ENCODE data around the gene TEX2.
"Not testable (repeated sequence)": the region's sequence is repeated elsewhere in the genome, so short reads cannot be mapped to it uniquely, and the experiment has no call there.

TEX2 gene

DNA sequence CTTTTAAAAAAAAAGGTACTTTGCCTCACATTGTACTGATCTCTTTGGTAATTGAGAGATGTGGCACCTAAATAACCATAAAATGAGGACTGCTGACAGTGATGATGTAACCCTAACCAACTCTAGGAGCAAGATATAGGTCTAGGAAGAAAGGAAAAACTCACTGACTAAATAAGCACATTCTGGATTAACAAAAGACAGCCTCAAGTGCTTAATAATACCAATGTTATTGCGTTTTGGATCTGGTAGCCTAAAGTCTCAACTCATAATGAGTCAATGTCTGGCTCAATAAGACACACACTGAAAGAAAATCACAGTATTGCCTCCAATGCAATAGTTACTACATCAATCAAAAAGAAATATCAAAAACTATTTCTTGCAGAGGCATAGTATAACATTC is 136.1 kb downstream of the TEX2 start:
- no peak for FAIRE-seq
- DNase-seq (ENCODE audit: insufficient read length, low spot score) = no peak

DNA sequence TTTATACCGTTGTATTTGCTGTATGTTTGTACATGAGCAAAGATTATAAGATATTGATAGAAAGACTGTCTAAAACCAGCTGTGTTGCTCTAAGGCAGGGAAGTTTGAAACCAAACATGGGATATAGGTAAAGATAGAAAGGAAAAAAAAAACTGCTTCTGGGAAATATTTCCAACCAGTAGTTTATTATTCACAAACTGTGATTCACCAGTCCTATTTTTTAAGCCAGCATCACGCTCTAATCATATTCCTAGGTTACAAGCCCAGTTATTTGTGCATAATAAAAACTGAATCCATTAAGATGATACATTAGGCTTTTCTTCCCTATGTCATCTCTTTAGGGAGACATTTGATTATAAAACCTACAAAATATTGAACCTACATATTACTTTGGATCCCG is 137.1 kb downstream of the TEX2 start:
- FAIRE-seq (no peak), DNase-seq (ENCODE audit: insufficient read length, low spot score) (no peak)

DNA sequence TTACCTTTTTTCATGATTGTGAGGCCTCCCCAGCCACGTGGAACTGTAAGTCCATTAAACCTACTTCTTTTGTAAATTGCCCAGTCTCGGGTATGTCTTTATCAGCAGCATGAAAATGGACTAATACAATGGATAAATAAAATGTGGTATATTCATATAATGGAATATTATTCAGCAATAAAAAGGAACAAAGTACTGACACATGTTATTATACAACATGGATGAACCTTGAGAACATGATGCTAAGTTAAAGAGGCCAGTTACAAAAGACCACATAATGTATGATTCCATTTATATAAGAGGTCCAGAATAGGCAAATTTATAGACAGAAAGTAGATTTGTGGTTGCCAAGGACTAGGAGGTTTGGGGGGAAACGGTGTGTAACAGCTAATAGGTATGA is 138.5 kb downstream of the TEX2 start:
- FAIRE-seq = no peak

DNA sequence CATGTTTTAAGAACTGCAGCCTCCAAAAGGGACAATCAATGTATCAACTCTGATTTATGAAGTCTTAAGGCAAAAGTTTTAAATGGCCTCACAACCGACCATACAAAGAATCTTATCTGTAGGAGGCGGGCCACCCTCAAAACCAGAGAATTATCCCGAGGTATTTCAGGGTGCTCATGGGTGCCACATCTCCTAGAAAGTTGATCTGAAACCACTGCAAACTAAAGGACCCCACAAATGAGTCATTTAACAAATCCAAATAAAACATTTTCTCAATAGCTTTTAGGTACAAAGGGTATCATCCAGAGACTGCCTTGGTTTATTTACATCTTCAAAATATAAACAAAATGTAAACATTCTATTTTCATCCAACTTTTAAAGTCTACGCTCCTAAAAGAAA is 139.9 kb downstream of the TEX2 start:
- DNase-seq (ENCODE audit: insufficient read length, low spot score) (no peak), FAIRE-seq (no peak)

More for the DNA sequence above, 138.5 kb downstream of the TEX2 start:
- no peak for DNase-seq (ENCODE audit: insufficient read length, low spot score)

DNA sequence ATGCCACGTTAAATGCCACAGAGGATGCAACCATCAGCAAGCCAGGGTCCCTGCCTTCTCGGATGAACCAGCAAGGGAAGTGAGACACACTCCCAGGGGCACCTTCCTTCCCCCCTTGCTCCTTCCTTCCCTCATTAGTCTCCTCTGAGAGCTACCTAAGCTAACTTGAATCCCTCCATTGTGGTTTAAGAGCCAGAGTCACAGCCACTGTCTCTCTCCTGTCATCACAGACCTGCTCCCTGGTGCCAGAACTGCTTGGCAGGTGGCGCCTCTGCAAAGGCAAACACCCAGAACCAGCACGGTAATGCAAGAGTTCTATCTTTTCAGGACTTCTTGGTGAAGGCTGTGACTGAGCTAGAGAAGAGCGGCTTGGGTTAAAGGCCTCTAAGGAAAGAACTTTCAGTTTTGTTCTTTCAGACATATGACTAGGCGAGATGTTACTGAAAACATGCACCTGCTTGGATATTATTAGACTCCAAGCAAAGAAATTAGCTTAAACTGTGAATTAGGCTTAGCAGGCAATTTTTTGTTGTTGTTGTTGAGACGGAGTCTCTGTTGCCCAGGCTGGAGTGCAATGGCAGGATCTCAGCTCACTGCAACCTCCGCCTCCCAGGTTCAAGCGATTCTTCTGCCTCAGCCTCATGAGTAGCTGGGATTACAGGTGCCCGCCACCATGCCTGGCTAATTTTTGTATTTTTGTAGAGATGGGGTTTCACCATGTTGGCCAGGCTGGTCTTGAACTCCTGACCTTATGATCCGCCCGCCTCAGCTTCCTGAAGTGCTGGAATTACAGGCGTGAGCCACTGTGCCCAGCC is 141.9 kb downstream of the TEX2 start:
- FAIRE-seq; DNase-seq (ENCODE audit: insufficient read length, low spot score): not testable (repeated sequence)

DNA sequence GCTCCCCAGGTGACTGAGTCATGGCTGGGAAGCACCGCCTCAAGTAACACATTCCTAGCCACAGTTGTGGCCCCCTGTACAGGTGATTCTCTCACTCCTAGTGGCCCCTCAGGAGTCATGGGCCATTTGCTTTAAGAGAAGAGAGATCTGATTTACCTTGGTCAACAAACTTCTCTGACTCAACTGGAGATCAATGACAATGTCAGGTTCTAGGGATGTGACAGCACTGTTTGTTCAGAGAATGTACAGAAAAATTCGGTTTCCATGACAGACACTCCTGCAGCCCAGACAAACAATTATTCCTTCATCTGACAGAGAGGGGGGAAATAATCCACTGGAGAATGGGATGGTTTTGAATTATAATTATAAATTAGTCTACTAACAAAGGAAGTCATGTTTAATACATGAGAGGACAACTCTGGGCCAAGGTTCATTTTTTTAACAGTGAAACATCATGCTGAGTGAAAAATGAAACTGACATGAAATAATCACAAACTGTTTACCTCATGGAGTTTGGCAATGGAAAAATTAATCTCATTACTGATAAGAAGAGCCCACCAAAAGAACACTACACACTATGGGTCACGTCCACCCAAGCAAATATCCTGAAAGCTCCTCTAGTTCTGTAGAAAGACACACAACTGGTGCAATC is 142.8 kb downstream of the TEX2 start:
- FAIRE-seq (no peak), DNase-seq (ENCODE audit: insufficient read length, low spot score) (no peak)

DNA sequence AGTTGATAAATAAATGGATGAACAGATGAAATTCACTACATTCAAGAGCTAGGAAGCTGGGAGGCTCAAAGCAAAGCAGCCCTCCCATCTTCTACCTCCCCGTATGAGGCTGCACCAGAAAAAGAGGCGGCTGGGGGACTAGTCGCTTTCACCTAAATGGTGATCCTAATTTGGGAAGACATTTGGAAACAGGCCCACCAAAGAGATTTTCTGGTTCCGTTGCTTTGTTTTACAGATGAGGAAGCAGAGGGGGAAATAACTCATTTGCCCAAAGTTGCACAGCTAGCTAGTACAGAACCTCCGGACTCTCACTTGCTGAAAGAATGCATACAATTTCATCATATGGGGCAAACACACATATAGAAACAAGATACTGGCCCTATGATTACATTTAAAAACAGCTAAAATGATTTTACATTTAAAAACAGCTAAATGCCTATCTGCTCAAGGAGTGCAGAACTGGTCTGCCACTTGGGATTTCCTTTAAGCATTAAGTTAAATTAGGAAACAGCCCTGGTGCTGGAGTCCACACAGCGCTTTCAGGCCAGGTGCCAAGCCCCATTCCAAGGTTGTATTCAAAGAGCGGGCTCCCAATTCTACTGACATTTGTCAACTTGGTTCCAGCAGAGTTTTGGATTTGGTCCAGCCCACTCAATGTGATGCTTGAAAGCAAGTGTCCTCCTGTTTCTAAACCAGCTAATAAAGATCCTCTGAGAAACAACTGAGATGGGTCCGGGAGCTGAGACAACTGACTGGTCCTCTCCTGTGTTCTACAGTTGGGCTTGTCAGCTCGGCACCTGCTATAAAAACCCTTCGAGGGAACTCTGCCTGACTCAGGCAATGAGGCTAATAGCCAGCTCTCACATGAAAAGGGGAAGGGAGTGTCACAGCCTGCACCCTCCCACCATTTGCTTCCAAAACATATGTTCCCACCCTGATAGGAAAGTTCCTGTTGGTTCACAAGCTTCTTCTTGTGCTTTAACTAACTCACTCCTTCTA is 144.8 kb downstream of the TEX2 start:
- DNase-seq (ENCODE audit: insufficient read length, low spot score) = no peak
- FAIRE-seq = no peak

DNA sequence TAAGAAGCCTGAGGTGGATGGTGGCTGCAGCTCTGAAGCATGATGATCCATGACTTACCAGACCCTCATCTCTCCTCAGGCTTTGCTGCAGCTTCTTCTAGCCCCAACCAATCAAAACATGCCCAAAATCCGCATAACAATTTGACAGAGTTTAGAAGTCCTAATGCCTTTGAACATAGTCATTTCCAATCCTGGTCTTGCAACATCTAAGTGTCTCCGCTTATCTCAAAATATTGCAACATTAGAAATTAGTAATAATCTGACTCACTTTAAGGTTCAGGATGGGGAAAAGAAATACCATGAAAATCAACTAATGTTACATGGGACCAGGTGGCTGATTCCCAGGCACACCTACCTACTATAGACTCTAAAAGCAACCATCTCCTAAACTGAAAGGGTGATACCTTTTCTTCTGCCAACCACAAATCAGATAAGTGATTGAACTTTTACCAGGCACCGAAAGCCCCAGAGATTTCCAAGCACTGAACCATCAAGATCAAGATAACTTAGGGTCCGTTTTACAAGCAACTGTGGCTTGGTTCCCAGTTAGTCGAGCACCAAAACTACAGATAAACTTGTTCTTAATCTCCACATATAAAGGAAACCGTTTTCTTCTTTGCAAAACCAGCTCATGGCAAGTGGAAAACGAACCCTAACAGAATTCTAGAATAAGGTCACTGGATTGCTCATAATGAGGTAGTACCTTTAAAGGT is 147.1 kb downstream of the TEX2 start:
- FAIRE-seq (no peak), DNase-seq (ENCODE audit: insufficient read length, low spot score) (peak; percentile 37)

DNA sequence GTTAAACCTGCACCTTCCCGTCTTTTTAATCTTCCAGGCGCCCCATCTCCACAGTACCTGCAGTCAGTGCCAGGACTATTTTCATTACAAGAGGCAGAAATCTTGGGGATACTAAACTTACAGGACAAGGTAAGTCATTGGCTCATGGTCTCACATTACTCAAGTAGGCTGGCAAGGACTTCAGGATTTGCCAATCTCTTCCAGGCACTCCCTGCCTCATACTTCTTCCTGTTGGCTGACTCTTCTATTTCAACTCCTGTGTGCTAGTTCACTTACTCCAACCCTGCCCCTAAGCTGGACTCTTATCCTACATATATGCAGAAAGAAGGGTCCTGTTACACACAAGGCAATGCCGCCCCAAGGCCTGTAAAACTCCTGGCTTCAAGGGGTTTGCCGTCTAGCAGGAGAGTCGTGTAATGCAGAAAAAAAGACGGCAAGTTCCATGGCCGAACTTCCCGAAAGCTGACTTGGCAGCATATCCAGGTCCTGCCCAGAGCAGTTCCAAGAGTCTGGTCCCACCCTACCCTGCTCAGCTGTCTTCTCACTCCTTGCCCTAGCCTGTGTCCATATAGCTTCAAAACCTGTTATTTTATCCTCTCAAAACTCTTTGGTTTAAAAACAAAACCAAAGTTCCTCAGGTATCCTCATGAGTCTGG is 147.9 kb downstream of the TEX2 start:
- no peak for FAIRE-seq
- no peak for DNase-seq (ENCODE audit: insufficient read length, low spot score)

DNA sequence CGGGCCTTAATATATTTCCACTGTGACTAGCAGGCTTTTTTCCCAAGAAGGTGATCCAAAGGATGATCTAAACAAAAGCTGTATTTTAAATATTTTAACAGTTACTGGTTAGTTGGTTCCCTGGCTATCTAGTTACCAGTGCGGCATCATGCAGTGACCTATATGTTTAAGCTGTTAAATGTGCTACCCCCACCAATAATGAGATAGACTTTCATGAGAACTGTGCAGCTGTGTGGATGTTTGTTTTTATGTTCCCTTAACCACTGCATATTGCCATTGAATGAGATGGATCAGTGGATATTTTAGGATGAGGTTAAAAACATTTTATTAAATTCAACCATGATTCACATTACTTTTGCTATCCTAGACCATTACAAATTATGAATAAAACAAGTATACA is 150.1 kb downstream of the TEX2 start:
- FAIRE-seq (no peak), DNase-seq (ENCODE audit: insufficient read length, low spot score) (no peak)

DNA sequence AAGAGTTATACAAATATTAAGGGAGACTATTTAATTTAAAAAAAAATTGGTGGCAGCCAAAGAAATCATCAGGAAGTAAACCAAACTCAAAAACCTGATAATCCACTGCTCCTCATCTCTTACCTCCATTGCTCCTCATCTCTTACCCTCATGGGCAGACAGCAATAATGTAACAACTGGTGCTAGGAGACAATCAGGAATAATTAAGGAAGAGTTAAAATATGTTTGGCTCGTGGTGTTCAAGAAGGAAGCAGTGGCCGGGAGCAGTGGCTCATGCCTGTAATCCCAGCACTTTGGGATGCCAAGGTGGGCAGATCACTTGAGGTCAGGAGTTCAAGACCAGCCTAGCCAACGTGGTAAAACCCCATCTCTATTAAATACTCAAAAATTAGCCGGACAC is 151.2 kb downstream of the TEX2 start:
- no peak for DNase-seq (ENCODE audit: insufficient read length, low spot score)
- no peak for FAIRE-seq

DNA sequence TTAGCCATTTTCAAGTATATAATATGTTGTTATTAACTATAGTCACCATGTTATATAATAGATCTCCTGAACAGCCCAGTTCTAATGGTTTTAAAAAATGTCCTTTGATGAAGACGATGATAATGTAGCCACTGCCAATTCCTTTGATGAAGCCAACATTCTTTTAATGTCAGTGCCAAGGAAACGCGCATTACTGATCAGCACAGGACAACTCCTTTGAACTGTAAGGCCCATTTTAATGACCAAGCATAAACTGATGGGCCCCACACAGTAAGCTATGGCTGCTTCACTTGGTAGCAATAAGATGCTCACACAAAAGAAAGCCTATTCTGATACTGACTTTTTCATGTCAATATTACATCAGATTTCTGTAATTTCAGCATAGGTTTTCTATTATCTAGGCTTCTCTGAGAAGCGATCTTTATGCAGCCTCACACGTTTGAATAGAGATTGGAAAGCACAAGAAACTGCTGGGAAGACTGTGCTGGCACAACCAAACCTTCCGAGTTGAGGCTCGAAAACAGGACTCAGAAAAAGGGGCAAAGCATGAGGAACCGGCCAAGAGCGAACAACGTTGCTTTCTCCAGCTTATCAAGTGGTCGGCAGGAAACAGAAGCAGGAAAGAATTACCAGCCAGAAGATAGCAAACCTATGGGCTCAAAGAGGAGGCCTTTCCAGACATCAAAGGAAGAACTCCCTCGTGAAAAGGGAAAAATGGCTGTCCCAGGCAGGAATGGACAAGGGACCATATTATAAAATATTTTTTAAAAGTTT is 152.5 kb downstream of the TEX2 start:
- FAIRE-seq (no peak), DNase-seq (ENCODE audit: insufficient read length, low spot score) (no peak)

DNA sequence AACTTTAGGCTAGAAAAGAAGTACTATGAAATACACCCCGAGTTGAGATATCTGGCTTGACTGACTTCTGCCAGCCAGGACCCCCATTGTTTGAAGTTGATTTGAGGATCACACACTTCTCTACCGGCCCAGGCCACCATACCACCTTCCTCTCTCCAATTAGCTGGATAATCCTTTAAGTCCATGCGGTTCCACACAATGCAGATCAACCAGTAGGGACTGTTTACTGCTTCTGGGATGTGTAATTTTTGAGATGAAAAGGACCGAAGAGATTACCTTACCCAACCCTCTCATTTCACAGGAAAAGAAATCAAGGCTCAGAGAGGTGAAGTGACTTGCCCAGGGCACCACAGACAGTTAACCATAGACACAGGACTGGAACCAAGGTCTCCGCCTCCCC is 153.7 kb downstream of the TEX2 start:
- FAIRE-seq (no peak), DNase-seq (ENCODE audit: insufficient read length, low spot score) (no peak)

DNA sequence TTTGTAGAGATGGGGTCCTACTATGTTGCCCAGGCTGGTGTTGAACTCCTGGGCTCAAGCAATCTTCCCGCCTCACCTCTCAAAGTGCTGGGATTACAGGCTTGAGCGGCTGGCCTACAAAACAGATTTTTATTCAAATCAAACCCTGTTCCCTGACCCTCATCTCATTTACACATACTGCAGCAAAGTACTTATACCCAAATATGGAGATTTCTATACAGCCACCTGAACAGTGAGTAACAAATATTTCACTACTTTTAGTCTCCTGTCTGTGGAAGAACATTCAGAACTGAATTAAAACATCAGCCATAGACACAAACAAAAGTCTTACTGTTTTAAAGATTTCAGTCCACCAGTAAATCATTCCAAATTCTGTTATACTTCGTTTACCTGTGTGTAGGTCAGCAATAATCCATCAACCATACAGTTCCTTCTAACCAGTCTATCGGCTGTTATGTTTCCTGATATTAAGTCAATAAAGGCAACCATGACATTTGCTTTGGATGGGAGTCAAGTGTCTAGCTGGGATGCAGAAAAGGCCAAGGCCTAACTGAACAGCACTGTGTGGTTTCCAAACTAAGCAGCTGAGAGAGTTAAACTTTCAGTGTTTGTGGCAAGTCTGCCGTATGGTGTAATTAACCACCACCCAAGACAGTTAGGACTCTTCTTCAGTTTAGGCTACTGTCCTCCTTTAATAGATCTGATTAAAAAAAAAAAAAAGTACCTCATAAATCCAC is 155.4 kb downstream of the TEX2 start:
- FAIRE-seq (no peak), DNase-seq (ENCODE audit: insufficient read length, low spot score) (no peak)

DNA sequence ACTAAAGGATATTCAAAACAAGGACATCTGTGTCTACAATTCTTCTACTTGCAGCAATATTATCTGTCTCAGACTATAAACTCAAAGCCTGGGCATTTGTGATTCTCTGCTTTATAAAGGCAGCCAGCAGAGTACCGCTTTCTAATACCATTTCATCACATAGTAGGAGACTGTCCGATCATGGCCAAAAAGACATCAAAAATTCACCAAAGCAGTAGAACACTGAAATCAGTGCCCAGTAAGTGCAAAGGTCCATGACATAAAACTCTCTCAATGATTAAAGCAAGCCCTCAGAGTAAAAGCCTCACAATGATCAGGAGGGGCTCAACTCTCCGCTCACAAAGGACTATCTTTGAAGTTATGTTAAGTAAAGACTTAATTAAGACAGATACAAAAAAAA is 156.1 kb downstream of the TEX2 start:
- FAIRE-seq = no peak
- DNase-seq (ENCODE audit: insufficient read length, low spot score) = no peak

DNA sequence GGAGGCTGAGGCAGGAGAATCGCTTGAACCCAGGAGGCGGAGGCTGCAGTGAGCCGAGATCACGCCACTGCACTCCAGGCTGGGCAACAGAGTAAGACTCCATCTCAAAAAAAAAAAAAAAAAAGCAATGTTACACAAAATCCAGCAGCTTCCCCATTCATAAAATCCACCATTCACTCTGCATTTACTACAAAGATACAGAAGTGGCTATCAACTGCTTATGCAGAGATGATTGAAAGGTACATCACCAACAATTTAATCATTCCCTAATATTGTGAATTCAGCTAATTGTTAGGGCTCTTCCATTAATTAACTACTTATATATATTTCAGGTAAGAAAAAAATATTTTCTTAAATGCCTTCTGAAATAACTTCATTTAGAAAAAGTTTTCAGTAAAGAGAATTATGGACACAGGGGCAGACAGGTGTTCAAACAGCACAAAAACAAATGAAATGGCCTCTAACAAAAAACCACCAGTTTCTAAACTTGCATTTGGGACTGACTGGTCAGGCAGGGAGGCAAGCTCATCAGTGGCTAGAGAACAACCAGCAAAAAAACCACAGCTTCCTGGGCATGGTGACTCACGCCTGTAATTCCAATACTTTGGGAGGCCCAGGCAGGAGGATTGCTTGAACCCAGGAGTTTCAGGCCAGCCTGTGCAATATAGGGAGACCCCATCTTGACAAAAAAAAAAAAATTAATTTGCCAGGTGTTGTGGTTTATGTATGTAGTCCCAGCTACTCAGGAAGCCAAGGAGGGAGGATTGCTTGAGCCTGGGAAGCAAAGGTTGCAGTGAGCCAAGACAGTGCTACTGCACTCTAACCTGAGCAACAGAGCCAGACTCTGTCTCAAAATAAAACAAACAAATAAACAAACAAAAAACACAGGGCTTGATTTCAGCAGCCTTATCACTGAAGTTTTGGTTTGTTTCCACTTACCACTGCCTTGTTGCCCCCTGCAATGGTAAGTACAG is 159.4 kb downstream of the TEX2 start:
- DNase-seq (ENCODE audit: insufficient read length, low spot score) = peak; percentile 48
- FAIRE-seq = no peak

DNA sequence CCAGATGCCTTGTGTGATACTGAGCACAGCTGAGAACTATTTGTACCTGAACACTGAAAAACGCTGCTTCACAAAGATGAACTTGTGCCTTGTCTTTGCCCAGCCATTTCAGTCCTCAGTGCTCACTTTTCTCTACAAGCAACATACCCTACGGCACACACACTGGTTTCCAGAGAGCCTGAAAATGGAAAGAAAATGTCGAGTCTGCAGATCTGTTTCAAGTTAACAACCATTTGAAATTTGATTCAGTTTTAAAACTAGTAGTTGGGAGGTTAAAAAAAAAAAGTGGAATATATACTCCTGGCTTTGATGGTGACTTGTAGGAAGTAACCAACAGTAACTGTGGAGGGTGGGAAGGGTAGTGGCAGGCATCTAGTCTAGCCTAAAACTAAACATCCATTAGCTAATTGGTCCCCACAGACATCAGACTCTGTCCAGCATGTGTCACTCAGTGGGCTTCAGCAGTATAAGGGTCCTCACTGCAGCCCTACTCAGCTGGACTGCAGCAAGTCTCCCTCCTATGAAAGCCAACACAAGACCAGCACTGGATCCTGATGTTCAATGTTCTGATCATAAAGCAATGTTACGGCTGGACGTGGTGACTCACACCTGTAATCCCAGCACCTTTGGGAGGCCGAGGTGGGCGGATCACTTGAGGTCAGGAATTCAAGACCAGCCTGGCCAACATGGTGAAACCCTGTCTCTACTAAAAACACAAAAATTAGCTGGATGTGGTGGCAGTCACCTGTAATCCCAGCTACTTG is 160.3 kb downstream of the TEX2 start:
- no peak for DNase-seq (ENCODE audit: insufficient read length, low spot score)
- no peak for FAIRE-seq

Data from HTR-8/SVneo (cell line).